ENCODE measurements around the gene KAT6B.

Gene KAT6B

GRCh38 chr10:74896788-74897527, 70.6 kb downstream of the KAT6B start:
- POLR2A ChIA-PET: no interaction called here
- CTCF ChIA-PET: no interaction called here
- H3K27ac ChIP-seq (ENCODE audit: extremely low read depth, low read depth, low read length): peak overlapping the region; percentile 65
- no peaks in the 10 kb centered on the region for H3K9me3 ChIP-seq (ENCODE audit: control insufficient read depth, insufficient read depth, low read depth, low read length)
- H3K4me1 ChIP-seq (ENCODE audit: control insufficient read depth, insufficient read depth, low read length): peaks cover 36% of the 10 kb centered on the region
- H3K36me3 ChIP-seq (ENCODE audit: control insufficient read depth in 2 of 2, insufficient read depth in 1 of 2, low read length in 2 of 2): no peaks in the 10 kb centered on the region
- no peak overlapping the region for H3K4me3 ChIP-seq (ENCODE audit: low read depth, low read length)
- TF ChIP-seq ZNF843 (tag by site-specific recombination; IDR thresholded peaks at IDR 0.05) (peak; percentile 83), PRDM6 (tag by site-specific recombination; IDR thresholded peaks at IDR 0.05) (peak; percentile 95), SCRT1 (tag by site-specific recombination; IDR thresholded peaks at IDR 0.05; ENCODE audit: borderline replicate concordance) (0 out of 2 replicates have a peak, but pooled peaks have one; percentile 38), ZBTB21 (tag by site-specific recombination; IDR thresholded peaks at IDR 0.05) (no peak), ZNF18 (tag by site-specific recombination; IDR thresholded peaks at IDR 0.05) (peak; percentile 90), ZNF362 (tag by site-specific recombination; IDR thresholded peaks at IDR 0.05) (no peak), HOXA7 (CRISPR knock-in tag; IDR thresholded peaks at IDR 0.05; ENCODE audit: borderline replicate concordance) (no peak), PRDM10 (tag by site-specific recombination; IDR thresholded peaks at IDR 0.05) (peak; percentile 41; the same call in 1 of the 2 replicates), ZFP3 (tag by site-specific recombination; IDR thresholded peaks at IDR 0.05; ENCODE audit: low read depth) (no peak), PRDM4 (tag by site-specific recombination; IDR thresholded peaks at IDR 0.05) (0 out of 2 replicates have a peak, but pooled peaks have one; percentile 6), FEZF1 (tag by site-specific recombination; IDR thresholded peaks at IDR 0.05) (peak; percentile 88), IKZF3 (tag by site-specific recombination; IDR thresholded peaks at IDR 0.05) (no peak), BCL6B (tag by site-specific recombination; IDR thresholded peaks at IDR 0.05) (no peak), ZBTB17 (tag by site-specific recombination; IDR thresholded peaks at IDR 0.05) (peak; percentile 33; the same call in 1 of the 2 replicates), OVOL3 (tag by site-specific recombination; IDR thresholded peaks at IDR 0.05) (peak; percentile 51; the same call in 1 of the 2 replicates), OSR2 (tag by site-specific recombination; IDR thresholded peaks at IDR 0.05) (peak; percentile 60; the same call in 1 of the 2 replicates), ZNF558 (tag by site-specific recombination; IDR thresholded peaks at IDR 0.05) (no peak), ZNF48 (tag by site-specific recombination; IDR thresholded peaks at IDR 0.05) (no peak), GLI2 (tag by site-specific recombination; IDR thresholded peaks at IDR 0.05; ENCODE audit: borderline replicate concordance, low read depth) (peak; percentile 52; the same call in 1 of the 2 replicates), ZNF133 (tag by site-specific recombination; IDR thresholded peaks at IDR 0.05) (no peak), ZFHX2 (tag by site-specific recombination; conservative IDR thresholded peaks at IDR 0.05) (no peak), ZXDB (tag by site-specific recombination; IDR thresholded peaks at IDR 0.05) (0 out of 2 replicates have a peak, but pooled peaks have one; percentile 40), GLI4 (tag by site-specific recombination; IDR thresholded peaks at IDR 0.05) (no peak), ZBTB8A (tag by site-specific recombination; IDR thresholded peaks at IDR 0.05) (0 out of 2 replicates have a peak, but pooled peaks have one; percentile 18)

Data from HEK293 (cell line).